Testis (tissue), 2 donors: ENCODE measurements around the gene RPS6KB2.

Source experiments
- CTCF ChIP-seq, 3 experiments: fragments of 450-650 bp in 2 of 3; fragments of 200-600 bp in 1 of 3; sonication (generic) in 1 of 3; IDR thresholded peaks; one replicate each; pipeline ENCODE4 v1.5.1; 2016 to 2019; ENCODE audit warnings: antibody characterized with exemption in 3 of 3, mild to moderate bottlenecking in 2 of 3, moderate library complexity in 1 of 3
- POLR2A ChIP-seq: fragments of 450-650 bp; IDR thresholded peaks from one replicate; pipeline ENCODE4 v1.6.1; 2017; ENCODE audit warnings: antibody characterized with exemption, mild to moderate bottlenecking, moderate library complexity

GRCh38 chr11:67409261-67409666 lies 19.0 kb upstream of the RPS6KB2 start:
- no peak for TF ChIP-seq POLR2A
- TF ChIP-seq CTCF (IDR thresholded peaks at IDR 0.05): no peak
